Activated T-helper 1 cell treated with anti-CD3 and anti-CD28 coated beads, Interleukin-2, amount 50 U/mL, for 16 hours (primary cell): ENCODE results near the gene DEDD.

Source experiments
- DNase-seq, 2 donors: peaks; one replicate each; pipeline ENCODE4 v3.0.0-alpha.2; 2020; ENCODE audit warnings: low read depth in 1 of 2, low spot score in 1 of 2

DEDD gene

GRCh38 chr1:161132410-161133219, at the start of gene DEDD:
Gene DEDD (minus strand): TSS chr1:161132667. CDS start chr1:161124462, 8,205 bp downstream.
- peak; percentile 68 to 85 for DNase-seq

GRCh38 chr1:161182214-161182613, 49.7 kb upstream of the DEDD start:
- DNase-seq, result peak in 1 of 2 donors; percentile 32

GRCh38 chr1:161180639-161181038, 48.2 kb upstream of the DEDD start:
- DNase-seq, result no peak

DNA sequence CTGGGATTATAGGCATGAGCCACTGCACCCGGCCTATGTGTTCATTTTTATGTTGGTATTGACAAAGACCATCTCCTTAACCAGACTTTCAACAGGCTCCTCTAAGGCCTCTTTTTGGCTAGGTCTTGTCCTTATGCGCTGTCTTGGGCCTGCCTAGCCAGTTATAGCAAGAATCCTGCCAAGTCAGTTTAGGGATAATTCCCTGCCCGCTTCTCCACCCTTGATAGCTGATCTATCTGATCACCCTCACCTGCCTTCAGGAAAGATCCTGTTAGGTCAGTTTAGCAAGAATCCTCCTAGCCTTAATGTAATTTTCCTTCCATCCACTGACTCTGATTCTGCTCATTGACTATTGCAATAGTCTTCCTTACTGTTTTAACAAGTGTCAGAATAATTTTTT, 47.2 kb upstream of the DEDD start:
- DNase-seq, result no peak

GRCh38 chr1:161177936-161178244, 45.4 kb upstream of the DEDD start:
- DNase-seq, result no peak

- peak; percentile 89 to 90 for DNase-seq
These were observed 44.9 kb upstream of the DEDD start, which contains the start of gene B4GALT3 for GRCh38 chr1:161177112-161177935. Gene B4GALT3 (minus strand): TSS chr1:161177507. CDS start chr1:161176060, 1,447 bp downstream.

DNA sequence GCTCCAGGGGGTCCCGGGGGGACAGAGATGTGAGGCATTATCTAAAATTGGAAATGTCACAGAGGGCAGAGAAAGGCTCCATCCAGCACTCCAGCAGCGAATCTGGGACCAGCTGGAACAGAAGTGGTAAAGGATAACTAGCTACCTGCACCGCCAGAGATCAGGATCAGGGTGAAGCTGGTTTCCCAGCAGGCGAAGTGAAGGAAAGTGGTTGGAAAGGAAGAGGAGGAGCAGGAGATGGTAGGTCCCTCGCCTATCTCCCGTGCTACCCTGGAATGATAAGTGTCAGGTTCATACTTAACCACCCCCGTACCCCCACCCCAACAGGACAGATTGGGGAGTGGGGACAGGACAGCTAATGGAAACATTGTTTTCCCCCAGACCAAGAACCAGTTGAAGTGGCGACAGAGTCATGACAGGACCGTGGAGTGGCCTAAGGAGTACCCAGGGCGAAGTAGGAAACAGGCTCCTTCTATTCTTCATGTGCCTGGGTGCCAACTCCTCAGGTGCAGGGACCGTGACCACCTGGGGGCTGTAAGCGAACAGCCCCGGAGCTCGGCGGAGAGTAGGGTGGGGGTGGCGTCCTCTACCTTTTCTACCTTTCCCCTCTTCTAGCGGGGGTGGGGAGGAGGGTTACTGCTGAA, 44.1 kb upstream of the DEDD start:
- DNase-seq, result no peak

GRCh38 chr1:161175771-161176453, 43.4 kb upstream of the DEDD start:
- DNase-seq, result no peak

GRCh38 chr1:161174911-161175310, 42.4 kb upstream of the DEDD start:
- DNase-seq, result no peak

GRCh38 chr1:161173711-161174110, 41.2 kb upstream of the DEDD start:
- no peak for DNase-seq

- DNase-seq, result no peak
These were observed 40.4 kb upstream of the DEDD start for GRCh38 chr1:161172776-161173376.

DNA sequence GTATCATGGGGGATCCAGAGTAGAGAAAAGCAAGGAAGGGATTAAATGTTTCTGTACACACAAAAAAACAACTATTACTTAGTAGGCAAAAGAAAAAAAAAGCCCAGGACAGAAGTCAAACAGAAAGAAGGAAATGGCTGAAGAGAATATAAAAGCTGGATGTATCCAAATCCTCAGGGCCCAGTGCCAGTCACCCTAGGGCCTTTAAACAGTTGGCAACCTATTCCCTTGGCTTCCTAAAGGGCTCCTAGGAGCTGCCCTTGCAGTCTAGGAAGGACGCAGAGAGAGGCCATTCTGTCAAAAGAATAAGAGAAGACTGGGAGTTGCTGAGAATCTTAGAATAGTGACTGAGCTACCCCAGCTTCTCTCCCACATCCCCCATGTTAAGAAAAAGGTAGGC, 39.9 kb upstream of the DEDD start:
- no peak for DNase-seq

DNA sequence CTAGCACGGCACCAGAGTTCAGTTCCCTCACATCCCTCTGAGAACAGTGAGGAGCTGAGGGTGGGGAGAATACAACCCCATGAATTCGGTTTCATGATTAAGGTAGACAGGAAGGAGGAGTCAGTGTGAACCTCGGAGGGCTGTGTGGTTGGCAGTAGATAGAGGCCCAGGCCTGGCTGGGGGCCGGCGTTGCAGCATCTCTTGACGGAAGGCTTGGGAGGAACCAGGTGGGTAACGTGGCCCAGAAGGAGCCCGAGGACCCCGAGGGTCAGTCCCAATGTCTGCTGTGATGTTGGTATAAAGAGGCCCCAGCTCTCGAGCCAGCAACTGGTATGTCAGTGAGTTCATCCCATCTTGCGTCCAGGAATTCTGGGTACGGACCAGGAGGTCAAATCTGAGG, 39.2 kb upstream of the DEDD start:
- no peak for DNase-seq

DNA sequence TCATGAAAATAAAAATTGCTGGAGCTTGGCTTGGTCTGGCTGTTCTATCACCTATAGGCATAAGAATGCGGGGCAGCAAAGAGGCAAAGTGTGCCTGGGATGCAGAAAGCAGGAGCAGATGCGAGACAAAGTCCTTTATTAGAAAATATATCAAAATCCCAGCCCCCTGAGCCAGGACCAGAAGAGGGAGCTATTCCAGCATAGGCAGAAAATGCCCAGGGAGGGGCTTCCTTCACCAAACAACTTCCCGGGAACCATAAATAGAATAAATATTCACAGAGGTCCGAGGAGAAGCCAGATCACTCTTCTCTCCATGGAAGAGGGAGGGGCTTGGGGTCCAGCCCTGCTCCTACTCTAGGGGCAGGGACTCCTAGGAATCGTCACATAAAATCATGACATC, 38.7 kb upstream of the DEDD start:
- no peak for DNase-seq

DNA sequence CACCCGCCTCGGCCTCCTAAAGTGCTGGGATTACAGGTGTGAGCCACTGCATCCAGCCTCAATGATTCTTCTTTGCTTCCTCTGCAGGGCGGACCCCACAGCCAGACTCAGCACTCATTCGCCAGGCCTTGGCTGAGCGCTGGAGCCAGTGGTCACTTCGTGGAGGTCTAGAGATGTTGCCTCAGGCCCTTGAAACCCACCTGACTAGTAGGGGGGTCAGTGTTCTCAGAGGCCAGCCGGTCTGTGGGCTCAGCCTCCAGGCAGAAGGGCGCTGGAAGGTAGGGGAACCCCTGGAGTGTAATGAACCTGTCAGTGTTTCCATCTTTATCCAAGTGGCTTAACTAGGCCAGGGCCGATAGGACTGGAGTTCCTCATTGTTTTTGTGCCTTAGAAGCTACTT, 36.4 kb upstream of the DEDD start:
- no peak for DNase-seq

DNA sequence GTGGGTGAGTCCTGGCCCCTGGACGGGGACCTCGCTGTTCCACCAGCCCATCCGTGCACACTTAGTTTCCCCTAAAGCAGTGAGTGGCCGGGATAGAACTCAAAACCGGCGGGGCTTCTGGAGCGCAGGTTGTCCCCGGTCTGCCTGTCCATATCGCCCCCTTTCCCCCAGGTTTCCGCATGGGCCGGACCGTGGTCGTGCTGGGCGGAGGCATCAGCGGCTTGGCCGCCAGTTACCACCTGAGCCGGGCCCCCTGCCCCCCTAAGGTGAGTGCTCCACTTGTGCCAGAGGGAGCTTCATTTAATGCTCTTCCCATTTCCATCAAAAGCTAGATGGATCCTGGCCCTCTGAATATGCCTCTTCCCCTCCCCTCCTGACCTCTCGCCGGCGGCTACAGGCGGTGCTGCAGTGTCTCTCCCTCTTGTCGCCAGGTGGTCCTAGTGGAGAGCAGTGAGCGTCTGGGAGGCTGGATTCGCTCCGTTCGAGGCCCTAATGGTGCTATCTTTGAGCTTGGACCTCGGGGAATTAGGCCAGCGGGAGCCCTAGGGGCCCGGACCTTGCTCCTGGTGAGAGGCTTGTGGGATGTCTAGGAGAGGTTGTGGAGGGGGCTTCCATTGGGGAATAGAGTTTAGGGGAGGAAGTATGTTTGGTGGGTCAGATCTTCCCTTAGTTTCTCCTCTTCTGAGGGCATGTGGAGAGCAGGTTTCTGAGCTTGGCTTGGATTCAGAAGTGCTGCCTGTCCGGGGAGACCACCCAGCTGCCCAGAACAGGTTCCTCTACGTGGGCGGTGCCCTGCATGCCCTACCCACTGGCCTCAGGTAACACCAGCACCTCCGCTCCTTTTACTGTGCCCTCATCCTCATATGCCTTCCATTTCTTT, 34.4 kb upstream of the DEDD start:
- DNase-seq, result no peak

DNA sequence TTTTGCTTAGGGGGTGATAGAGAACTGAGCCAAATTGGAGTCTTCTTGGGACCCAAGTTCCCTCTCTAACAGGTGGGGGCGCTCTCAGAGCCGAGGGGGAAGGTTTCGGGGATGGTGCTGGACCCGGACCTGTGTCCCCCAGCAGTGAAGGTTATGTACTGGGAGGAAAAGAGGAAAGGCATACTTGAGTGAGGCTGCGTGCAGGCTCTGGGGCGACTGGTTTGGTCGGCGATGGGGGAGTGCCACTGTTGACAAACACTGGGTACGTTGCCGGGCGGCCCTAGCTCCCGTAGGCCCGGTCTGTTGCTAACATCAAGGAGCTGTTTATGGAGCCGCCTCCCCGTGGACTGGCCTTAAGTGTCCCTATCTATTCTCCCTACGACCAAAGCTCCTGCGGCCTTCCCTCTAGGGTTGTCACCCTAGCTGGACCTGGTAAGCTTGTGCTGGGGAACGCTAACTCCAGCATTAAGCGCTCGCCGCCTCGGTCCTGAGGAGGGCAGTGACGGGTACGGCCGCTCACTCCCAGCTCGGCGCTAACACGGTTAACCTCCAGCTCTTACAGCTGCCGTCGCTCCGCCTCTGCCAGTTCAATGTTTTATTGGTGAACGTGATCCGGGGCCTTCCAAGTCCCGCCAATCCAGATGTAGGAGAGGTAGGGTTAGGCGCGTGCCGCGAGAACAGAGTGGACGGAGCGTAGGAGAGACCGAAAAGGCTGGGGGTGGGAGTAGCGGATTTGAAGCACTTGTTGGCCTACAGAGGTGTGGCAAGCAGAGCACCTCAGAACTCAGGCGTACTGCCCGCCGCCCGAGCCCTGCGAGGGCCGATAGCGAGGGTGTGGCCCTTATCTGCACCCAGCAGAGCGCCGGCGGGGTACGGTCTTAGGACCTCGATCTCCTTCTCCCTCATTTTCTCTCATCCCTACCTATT, 33.5 kb upstream of the DEDD start, which contains the start of gene PPOX:
TSS of gene PPOX (plus strand) at position 685 of the 927 bp plus-strand sequence. CDS start 422 bp downstream, outside the sequence.
- peak; percentile 84 to 85 for DNase-seq

- no peak for DNase-seq
These were observed 32.6 kb upstream of the DEDD start for GRCh38 chr1:161164901-161165610.
